GM18507 (cell line): ENCODE results near the gene KCTD17.

Experiments
- DNase-seq: peaks from one replicate; pipeline ENCODE4 v3.0.0; 2011; ENCODE audit warnings: low read depth; ENCODE audit not compliant: insufficient read length; ENCODE audit errors: extremely low spot score
- FAIRE-seq: peaks from 2 replicates; lab custom pipeline; 2011; peaks lifted over from hg19 to GRCh38; lab: Jason Lieb, UNC

Gene KCTD17

DNA sequence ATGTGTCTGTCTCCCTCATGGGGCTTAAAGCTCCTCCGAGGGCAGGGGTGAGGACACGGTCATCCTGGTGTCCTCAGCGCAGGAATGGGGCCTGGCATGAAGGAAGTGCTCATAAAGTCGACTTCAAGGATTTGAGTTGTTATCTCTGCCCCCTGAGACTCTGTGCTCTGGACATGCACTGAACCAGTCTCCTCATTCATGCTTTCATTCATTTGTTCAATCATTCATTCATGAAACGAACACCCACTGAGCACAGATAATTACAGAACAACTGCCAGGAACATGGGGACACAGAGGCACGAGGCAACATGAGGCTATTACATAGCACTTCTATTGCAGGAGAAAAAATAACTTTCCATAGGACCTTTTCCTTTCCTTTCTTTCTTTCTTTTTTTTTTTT, 41.5 kb downstream of the KCTD17 start:
- FAIRE-seq (no peak), DNase-seq (no peak)

DNA sequence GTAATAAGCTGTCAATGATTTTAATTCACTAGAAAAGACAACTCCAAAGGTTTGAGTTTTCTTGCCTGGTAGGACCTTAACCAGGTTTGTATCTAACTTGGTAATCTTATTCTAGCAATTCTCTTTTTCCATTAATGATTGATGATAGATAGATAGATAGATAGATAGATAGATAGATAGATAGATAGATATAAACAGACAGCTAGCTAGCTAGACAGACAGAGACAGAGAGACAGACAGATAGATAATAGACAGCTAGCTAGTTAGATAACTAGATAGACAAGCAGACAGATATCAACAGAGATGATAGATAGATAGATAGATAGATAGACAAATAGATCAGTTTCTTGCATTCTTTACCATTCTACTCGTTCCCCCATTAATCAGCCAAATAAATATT, 42.7 kb downstream of the KCTD17 start:
- no peak for DNase-seq
- FAIRE-seq, result no peak

DNA sequence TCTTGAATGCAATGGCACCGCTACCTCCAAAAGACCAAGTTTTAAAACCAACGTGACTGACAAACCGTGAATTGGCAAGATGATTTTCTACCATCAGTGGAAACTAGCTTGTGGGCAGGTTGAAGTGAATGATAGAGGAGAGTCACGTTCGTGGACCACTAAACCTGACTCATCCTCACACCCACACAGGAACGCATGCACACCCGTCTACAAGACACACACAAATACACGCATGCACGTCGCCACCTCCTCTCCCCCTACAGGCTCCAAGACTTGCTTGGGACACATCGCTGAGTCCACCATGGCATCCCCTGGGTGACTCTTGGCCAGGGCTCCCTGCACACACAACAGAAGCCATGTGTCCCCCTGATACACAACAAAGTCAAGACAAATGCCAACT, 43.6 kb downstream of the KCTD17 start:
- FAIRE-seq (no peak), DNase-seq (no peak)

DNA sequence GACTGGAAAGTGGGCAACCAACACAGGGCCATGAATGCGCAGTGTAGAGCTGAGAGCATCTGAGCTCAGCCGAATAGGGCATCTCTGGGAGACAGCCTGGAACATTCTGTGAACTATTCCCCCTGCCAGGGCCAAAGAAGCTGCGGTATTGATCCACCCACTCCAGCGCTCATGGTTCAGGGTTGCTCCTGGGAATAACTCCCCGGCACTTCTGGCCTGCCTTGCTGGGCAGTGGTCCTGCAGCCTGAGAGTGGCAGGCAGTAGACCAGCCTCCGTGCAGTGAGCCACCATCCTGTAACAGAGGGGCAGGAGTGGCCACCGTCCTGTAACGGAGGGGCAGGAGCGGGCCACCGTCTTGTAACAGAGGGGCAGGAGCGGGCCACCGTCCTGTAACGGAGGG, 45.8 kb downstream of the KCTD17 start:
- FAIRE-seq (no peak), DNase-seq (no peak)

DNA sequence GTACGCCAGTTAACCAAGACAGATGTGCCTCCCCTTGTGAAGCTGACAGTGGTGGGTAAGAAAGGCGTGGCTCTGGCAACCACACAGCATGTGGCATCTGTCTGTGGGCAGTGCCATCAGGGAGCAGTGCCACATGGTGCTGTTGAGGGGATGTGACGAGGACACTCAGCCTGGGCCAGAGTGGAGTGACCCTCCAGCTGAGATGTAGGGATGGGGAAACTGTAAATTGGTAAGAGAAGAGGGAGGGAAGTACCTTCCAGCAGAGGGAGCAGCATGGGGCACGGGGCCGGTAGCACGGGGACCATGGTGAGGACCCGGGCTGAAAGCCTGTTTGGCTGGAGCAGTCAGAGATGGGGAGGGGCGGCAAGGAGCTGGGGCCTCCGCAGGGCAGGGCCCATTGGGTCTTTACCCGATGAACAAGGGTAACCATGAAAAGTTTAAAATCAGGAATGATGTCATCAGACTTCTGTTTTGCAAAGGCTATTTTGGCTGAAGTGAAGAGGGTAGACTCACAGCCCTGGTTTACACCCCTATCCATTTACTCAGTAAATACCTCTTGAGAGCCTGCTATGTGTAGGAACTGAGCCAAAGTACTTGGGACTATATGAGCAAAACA, 47.5 kb downstream of the KCTD17 start:
- peak; percentile 33 for FAIRE-seq
- DNase-seq, result no peak

DNA sequence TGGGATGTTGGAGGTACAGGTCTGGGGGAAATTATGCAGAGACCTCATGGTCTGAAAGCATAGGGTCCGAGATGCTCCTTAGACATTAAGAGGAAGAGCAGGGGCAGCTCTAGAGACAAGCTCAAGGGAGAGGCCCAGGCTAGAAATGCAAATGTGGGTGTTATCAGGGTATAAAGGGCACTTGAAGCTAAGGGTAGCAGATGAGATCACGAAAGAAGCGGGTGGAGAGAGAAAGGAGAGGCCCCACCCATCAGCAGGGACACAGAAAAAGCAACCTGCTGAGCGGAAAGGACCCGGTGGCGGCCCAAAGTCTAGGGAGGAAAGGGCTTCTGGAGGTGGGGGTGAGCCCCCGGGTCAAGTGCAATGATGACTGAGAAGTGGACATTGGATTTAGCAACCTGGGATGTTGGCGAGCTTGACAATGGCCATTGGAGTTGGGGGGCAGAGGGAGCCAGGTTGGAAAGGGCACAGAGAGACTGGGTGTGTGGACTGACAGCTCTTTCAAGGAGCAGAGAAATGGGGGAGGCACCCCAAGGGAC, 49.1 kb downstream of the KCTD17 start:
- peak; percentile 5 for FAIRE-seq

DNA sequence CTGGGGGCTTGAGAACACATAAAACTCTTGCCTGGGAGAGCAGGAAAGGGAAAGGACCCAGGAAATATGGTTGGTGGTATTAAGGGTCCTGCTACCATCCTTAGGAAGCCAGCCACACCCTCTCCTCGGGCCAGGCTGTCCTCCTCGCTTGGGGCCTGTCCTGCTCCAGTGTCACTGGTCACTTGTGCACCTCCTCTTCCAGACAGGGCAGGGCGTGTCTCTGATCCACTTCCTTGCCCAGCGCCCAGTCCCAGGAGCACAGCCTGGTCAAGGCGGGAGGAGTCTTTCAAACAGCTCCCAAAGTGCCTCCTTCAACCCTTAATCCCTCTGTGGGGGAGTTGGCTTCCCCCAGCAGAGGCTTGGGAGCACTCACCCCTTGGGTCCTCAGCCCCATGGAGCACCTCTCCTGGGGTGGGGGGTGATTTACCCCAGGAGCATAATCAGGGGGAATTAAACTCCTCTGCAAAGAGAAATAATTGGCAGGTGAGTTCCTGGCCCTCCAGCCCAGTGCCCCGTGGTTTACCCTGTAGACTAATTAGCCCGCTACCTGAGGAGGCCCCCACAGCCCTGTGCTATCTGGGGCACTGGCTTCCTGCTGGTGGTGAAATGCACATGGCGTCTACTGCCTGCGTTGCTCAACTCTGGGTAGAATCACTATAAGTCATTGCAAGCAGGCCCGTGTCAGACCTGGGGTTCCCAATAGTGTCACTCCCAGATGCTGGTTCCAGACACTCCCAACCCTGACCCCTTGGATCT, 49.9 kb downstream of the KCTD17 start:
- no peak for FAIRE-seq
- DNase-seq, result no peak

More for the DNA sequence above, 49.1 kb downstream of the KCTD17 start:
- DNase-seq, result no peak

DNA sequence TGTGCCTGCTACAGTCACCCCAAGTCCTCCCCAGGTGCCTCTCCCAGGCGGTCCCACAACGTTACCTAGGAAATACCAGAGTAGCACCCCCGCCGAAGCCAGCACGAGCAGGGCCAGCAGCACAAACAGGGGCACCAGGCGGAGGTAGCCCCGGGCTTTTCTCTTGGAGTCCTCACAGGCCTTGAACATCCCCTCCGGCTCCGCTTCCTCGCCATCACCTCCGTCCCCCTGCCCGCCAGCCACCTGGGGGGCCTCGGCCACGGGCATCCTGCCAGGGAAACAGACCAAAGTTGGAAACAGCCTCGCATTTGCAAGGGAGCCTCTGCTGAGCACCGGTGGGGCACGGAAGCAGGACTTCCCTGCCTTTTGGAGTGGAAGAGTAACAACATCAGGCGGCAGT, 51.6 kb downstream of the KCTD17 start:
- DNase-seq (no peak), FAIRE-seq (no peak)

DNA sequence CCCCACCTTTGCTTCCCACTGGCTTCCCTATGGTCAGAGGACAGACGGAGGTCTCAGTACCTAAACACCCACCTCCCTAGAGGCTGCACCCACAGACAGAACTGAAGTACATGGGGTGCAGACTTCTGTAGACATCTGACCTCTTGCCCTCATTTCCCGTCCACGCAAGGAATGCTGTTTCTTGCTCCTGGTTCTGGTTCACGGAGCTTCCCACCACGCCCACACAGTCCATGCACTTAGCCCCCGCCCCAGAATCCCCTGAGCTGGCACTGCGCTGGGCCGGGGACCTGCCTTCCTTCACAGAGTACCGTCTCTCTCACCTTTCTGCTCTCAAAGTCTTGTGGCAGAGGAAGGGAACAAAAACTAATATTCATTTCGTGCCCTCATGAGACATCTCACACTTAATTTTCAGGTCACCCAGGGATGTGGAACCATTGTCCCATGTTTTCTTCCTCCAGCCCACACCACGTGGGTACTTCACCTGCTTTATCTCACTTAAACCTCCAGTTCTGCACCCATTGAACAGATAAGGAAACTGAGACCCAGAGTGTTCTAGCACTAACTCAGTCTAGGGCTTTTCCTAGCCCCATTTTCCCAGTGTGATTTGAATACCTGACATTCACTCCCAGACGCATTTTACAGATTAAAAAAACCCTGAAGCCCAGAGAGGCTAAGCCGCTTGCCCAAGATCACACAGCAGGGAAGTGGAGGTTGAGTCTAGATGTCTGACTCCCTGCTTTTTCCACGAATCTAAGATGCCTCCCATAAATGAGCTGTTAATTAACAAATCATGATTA, 52.3 kb downstream of the KCTD17 start:
- FAIRE-seq (no peak), DNase-seq (no peak)

DNA sequence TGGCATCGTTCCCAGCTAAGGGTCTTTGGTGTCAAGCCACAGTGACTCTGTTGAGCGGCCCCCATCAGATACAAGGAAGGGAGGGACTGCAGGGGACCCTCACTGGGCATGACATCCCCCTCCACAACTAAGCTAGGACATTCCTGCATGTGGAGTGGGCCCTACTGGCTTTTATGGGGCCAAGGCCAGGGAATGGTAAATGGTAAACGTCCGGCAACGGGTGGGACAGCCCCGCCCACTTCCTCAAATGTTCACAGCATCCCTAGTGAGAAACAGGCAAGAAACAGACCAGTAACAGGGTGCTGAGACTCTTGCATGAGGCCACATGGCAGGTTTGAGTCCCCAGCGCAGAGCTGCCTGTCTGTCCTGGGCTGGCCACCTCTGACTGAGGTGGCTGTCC, 53.6 kb downstream of the KCTD17 start:
- no peak for DNase-seq
- no peak for FAIRE-seq

DNA sequence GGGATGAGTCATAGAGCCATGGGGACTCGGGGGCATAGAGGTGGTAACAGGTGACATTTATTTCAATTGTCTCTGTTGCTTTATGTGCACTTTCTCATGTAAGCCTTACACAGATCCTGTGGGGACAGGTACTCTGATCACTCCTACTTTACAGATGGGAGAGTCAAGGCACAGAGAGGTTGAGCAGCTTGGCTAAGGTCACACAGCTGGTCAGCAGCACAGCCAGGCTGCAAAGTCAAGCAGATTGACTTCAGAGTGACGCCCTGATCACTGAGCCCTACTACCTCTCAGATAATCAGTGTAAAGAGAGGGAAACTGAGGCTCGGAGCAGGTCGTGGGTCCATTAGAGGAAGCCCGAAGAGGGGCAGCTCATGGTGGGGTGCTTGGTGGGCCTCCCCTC, 54.4 kb downstream of the KCTD17 start:
- FAIRE-seq, result no peak
- DNase-seq, result no peak

DNA sequence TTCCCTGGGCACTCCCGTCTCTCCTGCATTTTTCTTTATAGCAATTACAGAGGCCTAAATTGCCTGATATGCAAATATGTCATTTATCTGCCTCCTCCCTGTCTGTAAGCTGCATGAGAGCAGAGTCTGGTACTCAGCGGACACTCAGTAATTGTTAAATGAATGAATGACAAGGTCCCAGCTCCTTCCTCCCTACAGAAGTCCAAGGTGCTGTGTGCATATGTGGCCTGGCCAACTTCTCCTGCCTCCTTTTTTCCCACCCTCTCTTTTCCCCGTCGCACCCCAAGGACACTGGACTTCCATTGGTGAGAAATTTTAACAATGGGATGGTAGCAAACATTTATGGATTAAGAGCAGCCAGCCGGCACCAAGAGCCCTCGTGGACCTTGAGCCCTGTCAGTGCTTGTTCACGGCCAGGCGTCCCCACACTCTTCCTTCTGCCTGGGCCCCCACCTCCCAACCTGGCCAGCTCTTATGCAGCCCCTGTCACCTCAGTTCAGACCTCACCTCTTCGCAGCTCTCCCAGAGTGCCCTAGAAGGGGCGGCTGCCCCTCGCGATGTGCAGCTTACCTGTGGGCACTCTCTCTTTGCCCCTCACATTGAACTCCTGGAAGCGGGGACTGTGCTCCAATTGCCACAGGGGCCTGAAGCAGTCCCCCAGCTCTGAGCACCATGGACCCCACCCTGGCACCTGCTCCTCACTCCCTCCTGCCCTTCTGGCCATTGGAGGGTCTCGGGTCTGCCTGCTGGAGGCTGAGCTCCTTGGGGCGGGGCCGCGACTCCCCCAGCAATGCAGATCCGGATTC, 56.5 kb downstream of the KCTD17 start:
- no peak for FAIRE-seq

DNA sequence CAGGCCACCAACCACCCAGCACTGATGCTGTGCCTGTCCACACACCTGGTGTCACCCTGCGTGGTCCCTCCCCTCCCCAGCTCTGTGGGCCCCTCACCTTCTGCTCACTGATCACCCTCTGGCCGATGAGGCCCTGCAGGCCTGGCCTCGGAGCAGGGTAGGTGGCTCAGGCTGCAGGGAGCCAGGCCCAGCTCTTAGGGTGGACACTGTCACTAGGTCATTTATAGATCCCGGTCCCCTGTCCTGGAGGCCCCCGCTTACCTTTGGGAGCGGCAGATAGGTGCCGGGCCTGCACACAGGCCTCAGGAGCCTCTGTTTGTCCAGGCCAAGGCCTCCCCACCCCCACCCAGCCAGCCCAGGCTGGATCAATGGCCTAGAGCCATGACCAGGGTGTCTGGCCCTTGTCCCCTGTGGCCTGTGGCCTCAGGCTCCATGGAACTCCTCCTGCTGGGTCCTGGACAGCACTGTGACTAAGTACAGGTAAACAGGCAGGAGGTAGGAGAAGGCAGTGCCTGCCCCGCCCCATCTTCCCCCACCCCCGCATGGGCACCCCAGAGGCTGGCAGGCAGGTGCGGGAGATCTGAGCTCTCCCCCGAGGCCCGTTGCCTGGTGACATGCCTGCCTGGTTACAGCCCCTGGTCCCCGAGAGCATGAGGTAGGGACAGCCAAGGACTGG, 57.8 kb downstream of the KCTD17 start, which contains the start of gene TMPRSS6:
Gene TMPRSS6, minus strand, starts transcription at position 472 of the 676 bp plus-strand sequence. CDS start 6,296 bp downstream, outside the sequence.
- no peak for FAIRE-seq
- DNase-seq, result no peak

More for the DNA sequence above, 56.5 kb downstream of the KCTD17 start:
- no peak for DNase-seq

DNA sequence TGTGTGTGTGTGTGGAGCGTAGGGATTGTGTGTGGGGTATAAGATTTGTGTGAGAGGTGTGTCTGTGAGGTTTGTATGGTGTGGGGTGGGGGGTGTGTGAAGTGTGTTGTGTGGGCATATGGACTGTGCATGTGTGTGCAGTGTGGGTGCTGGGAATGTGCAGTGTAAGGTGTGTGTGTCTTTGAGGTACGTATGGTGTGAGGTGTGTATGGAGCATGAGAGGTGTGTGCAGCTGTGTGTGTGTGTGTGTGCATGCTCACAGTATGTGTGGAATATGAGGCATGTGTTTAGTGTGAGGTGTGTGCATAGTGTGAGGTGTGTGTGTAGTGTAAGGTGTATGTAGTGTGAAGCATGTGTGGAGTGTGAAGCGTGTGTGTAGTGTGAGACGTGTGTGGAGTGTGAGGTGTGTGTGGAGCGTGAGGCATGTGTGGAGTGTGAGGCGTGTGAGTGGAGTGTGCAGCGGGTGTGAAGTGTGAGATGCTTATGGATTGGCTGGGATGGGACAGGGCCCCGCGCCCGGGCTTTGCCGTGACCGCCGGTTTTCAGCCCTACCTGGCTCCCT, 59.7 kb downstream of the KCTD17 start:
- DNase-seq, result no peak
- FAIRE-seq, result no peak

DNA sequence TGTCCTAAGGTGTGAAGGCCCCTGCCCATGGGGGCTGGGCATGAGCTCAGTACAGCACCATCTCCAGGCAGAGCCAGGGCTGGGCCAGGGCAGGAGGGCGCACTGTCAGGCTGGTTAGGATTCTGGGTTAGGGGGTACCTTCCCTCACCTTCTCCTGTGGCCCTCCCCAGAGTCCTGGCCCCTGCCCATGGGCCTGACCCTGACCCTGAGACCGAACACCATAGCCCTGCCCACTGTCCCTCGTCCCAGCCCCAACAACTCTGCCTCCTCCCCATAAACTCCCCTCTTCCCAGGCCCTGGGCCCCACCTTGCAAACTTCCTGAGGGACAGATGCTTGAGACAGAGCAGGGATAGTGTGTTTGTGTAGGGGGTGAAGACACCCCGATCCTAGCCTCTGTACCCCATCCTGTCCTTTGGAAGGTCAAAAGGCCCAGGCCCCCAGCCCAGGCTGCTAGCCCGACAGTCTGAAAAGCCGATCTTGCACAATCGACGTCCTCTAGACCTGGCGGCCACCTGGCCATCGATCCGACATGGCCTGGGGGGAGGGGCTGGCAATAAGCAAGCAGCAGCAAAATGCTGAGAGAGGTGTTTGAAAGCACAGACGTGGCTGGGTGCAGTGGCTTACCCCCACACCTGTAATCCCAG, 60.7 kb downstream of the KCTD17 start:
- no peak for DNase-seq
- FAIRE-seq, result no peak
